GM06990 (cell line): Measurements from ENCODE around the gene NIPBL.
"Not testable (repeated sequence)": the region's sequence is repeated elsewhere in the genome, so short reads cannot be mapped to it uniquely, and the experiment has no call there.

Experiments
- DNase-seq: peaks from one replicate; pipeline ENCODE4 v3.0.0-alpha.2; 2011; ENCODE audit not compliant: insufficient read length; ENCODE audit errors: extremely low read depth
- H3K27me3 ChIP-seq: replicated peaks from 2 replicates; pipeline ENCODE4 v1.6.0; 2011; ENCODE audit warnings: low read length; ENCODE audit not compliant: control insufficient read depth, insufficient read depth
- H3K36me3 ChIP-seq: 2 replicates; pipeline ENCODE4 v1.5.1; 2011; ENCODE audit warnings: low read length; ENCODE audit not compliant: control insufficient read depth, insufficient read depth
- H3K4me3 ChIP-seq: replicated peaks from 2 replicates; pipeline ENCODE4 v1.5.1; 2011; ENCODE audit warnings: low read depth, mild to moderate bottlenecking, control low read depth, low read length
- CTCF ChIP-seq: IDR thresholded peaks from 2 replicates; pipeline ENCODE4 v1.5.1; 2011; ENCODE audit warnings: low read length, control low read depth, mild to moderate bottlenecking, inconsistent platforms; ENCODE audit not compliant: insufficient read depth, poor library complexity, severe bottlenecking

Gene NIPBL

DNA sequence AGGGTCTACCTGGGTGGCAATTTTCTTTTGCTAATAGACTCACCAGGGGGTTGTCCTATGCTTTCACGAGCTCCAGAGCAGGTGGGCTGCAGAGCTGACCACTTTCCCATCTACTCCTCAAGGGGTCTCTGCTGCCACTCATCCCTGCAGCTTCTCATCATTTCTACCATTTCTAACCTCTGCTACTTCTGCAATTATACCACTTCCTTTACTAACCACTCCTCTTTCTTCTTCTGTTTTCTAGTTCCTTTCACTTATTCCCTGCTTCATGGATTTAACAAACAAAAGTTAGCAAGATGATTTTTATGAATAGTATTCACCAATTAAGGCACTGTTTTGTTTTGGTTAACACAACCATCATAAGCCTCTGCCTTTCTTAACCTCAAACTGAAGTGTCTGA lies 34.5 kb upstream of the NIPBL start:
- DNase-seq = peak; percentile 6
- TF ChIP-seq CTCF = no peak
- Histone ChIP-seq H3K36me3 (no peaks in the 10 kb centered on the region), H3K27me3 (no peaks in the 10 kb centered on the region), H3K4me3 (no peak overlapping the region)

DNA sequence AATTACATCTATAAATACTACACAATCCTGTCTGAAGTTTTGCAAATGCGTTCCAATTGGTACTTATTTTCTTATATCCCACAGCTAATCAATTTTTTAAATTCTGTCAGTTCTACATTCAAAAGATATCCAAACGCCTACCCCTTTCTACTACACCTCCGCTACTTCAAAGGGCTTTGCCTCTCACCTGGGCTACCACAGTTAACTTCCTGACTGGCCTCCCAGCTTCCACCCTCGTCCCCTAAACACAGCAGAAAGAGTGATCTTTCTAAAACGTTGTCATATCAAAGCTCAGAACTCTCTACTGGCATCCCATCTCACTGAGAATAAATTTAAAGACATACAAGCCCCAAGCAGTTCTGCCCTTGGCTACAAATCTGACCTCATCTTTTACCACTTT lies 32.3 kb upstream of the NIPBL start:
- Histone ChIP-seq H3K4me3 (no peak overlapping the region), H3K27me3 (no peaks in the 10 kb centered on the region), H3K36me3 (no peaks in the 10 kb centered on the region)
- TF ChIP-seq CTCF = no peak
- no peak for DNase-seq

DNA sequence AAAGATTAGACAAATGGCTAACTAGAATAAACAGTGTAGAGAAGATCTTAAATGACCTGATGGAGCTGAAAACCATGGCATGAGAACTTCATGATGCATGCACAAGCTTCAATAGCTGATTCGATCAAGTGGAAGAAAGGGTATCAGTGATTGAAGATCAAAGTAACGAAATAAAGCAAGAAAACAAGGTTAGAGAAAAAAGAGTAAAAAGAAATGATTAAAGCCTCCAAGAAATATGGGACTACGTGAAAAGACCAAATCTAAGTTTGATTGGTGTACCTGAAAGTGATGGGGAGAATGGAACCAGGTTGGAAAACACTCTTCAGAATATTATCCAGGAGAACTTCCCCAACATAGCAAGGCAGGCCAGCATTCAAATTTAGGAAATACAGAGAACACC lies 28.0 kb upstream of the NIPBL start:
- not testable (repeated sequence) for H3K36me3 ChIP-seq, H3K4me3 ChIP-seq, H3K27me3 ChIP-seq, DNase-seq

GRCh38 chr5:36852903-36853302 lies 23.7 kb upstream of the NIPBL start:
- not testable (repeated sequence) for H3K27me3 ChIP-seq, H3K36me3 ChIP-seq, DNase-seq, H3K4me3 ChIP-seq

DNA sequence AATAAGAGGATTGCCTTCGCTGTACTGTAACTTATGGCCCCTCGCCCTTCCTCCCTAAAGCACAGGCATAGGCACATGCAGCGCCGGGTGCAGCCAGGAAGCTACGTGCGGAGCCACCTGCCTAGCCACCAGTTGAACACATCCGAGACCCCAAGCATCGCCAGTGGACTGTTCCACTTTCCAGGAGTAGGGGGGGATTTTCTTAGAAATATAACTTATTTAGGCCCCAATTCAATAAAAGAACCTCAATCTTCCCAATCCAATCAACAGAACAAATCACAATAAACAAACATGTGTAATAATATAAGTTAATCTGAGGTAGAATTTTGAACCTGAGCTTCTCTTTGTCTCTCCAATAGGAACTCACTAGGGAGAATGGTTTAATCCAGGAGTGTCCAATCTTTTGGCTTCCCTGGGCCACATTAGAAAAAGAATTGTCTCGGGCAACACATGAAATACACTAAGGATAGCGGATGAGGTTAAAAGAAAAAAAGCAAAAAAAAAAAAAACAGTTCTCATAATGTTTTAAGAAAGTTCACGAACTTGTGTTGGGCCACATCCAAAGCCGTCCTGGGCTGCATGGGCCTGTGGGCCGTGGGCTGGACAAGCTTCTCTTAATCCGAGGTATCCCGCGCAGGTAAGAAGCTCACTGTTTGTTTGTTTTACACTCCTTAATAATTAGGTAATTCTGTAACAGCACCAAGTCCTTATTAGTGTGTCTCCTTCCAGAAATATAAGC lies 22.0 kb upstream of the NIPBL start:
- H3K36me3 ChIP-seq = no peaks in the 10 kb centered on the region
- no peak for DNase-seq
- H3K4me3 ChIP-seq = no peak overlapping the region
- TF ChIP-seq CTCF = no peak
- H3K27me3 ChIP-seq = no peaks in the 10 kb centered on the region

DNA sequence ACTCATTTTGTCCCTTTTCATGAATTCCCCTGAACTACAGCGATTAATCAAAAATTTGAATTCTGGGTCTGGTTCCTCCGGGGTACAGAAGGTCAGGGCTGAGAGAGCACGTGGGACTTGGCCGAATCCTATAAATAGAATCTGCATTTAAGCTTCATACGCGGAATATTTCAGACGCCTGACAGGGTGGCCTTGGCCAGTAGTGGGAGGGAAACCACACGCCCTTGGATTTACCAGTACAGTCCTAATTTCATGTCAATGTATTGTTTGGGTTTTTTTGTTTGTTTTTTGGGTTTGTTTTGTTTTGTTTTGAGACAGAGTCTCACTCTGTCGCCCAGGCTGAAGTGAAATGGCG lies 21.5 kb upstream of the NIPBL start:
- TF ChIP-seq CTCF = no peak
- DNase-seq = no peak
- no peaks in the 10 kb centered on the region for H3K36me3 ChIP-seq
- no peak overlapping the region for H3K4me3 ChIP-seq
- no peaks in the 10 kb centered on the region for H3K27me3 ChIP-seq

GRCh38 chr5:36861871-36862270 lies 14.7 kb upstream of the NIPBL start:
- Histone ChIP-seq H3K4me3 (no peak overlapping the region), H3K36me3 (no peaks in the 10 kb centered on the region), H3K27me3 (no peaks in the 10 kb centered on the region)
- TF ChIP-seq CTCF = no peak
- DNase-seq = no peak
